K562 (cell line): Measurements from ENCODE around the gene C5orf22. TPM values are rescaled to one million over a fixed set of nuclear protein-coding genes. Genes with fewer than 3 reads are reported as not detected.

Experiments
- ATAC-seq: fragments of 200-7000 bp; cut with Tn5 transposase; 3 replicates; pipeline ENCODE4 v1.9.1; 2020; ENCODE audit warnings: moderate library complexity
- BruUV-seq: library from RNA; stranded (reverse); fragments of 400-500 nt; replicated peaks from 2 replicates; lab custom pipeline; 2021; lab: Mats Ljungman, UMichigan
- CTCF ChIA-PET: fragments of 300-600 bp; formaldehyde crosslinking; extraction: SDS; loops from one replicate; lab custom pipeline; 2021; ENCODE audit warnings: low intra/inter-chr PET ratio; lab: Yijun Ruan, JAX
- POLR2A ChIA-PET: fragments of 300-600, 350-650 bp; sonication (Branson Sonifier 250); formaldehyde crosslinking; extraction: SDS; loops from one replicate; lab custom pipeline; 2021; ENCODE audit warnings: antibody characterized with exemption, inconsistent platforms; lab: Yijun Ruan, JAX
- DNase-seq, 4 experiments: peaks; one replicate each; pipeline versions ENCODE4 v3.0.0 to v3.0.0-alpha.2; 2011 to 2018; ENCODE audit warnings: low spot score in 3 of 4, mixed read lengths in 3 of 4; ENCODE audit errors: extremely low read depth in 1 of 4
- FAIRE-seq: peaks from 2 replicates; lab custom pipeline; 2011; peaks lifted over from hg19 to GRCh38; lab: Jason Lieb, UNC
- H2AFZ ChIP-seq: 2 replicates; pipeline ENCODE4 v1.6.0; 2011; ENCODE audit warnings: low read depth, low read length, control low read depth, inconsistent platforms
- H3K27ac ChIP-seq: fragments of 200-600 bp; 3 replicates; pipeline ENCODE4 v1.8.0; 2011; ENCODE audit warnings: low read depth, mild to moderate bottlenecking, control low read depth, inconsistent platforms, low read length, moderate library complexity, mixed read lengths; ENCODE audit errors: extremely low read depth
- H3K27me3 ChIP-seq, 2 experiments: fragments of 300-600 bp in 1 of 2; 2 replicates in 1 of 2; 3 replicates in 1 of 2; pipeline versions ENCODE4 v1.6.0 to v1.8.0; 2011; ENCODE audit warnings: inconsistent platforms in 2 of 2, low read length in 2 of 2, mild to moderate bottlenecking in 1 of 2, mixed read lengths in 1 of 2, moderate library complexity in 1 of 2; ENCODE audit not compliant: control insufficient read depth in 2 of 2, insufficient read depth in 2 of 2
- H3K36me3 ChIP-seq: fragments of 300-600 bp; 3 replicates; pipeline ENCODE4 v1.8.0; 2011; ENCODE audit warnings: mild to moderate bottlenecking, low read length, inconsistent platforms; ENCODE audit not compliant: control insufficient read depth, insufficient read depth
- H3K4me1 ChIP-seq, 2 experiments: fragments of 200-600 bp in 1 of 2; replicated peaks in 1 of 2; 2 replicates in 1 of 2; 3 replicates in 1 of 2; pipeline versions ENCODE4 v1.5.1 to v1.8.0; 2011; ENCODE audit warnings: inconsistent platforms in 2 of 2, low read length in 2 of 2, mild to moderate bottlenecking in 1 of 2, mixed read lengths in 1 of 2, moderate library complexity in 1 of 2; ENCODE audit not compliant: control insufficient read depth in 2 of 2, insufficient read depth in 2 of 2
- H3K4me2 ChIP-seq: 2 replicates; pipeline ENCODE4 v1.6.1; 2011; ENCODE audit warnings: low read length, control low read depth, inconsistent platforms, mixed read lengths; ENCODE audit not compliant: insufficient read depth
- H3K4me3 ChIP-seq: fragments of 200-600 bp; sonication (generic), shearing (Covaris generic); 2 replicates; pipeline ENCODE4 v1.5.1; 2016; ENCODE audit warnings: control low read depth, inconsistent platforms
- H3K79me2 ChIP-seq: fragments of 200-600 bp; 3 replicates; pipeline ENCODE4 v1.8.0; 2011; ENCODE audit warnings: low read length, inconsistent platforms; ENCODE audit not compliant: control insufficient read depth, insufficient read depth
- H3K9ac ChIP-seq, 2 experiments: 2 replicates each; pipeline versions ENCODE4 v1.6.0 to v1.6.1; 2011; ENCODE audit warnings: low read depth in 2 of 2, low read length in 2 of 2, control low read depth in 1 of 2, inconsistent platforms in 1 of 2, mild to moderate bottlenecking in 1 of 2, mixed read lengths in 1 of 2; ENCODE audit not compliant: insufficient read depth in 1 of 2
- H3K9me1 ChIP-seq: one replicate; pipeline ENCODE4 v1.6.0; 2011; ENCODE audit warnings: inconsistent platforms, mild to moderate bottlenecking, low read length, moderate library complexity; ENCODE audit not compliant: control insufficient read depth, insufficient read depth
- H3K9me3 ChIP-seq: replicated peaks from 2 replicates; pipeline ENCODE4 v1.5.1; 2011; ENCODE audit warnings: low read depth, low read length, inconsistent platforms; ENCODE audit not compliant: control insufficient read depth, insufficient read depth
- H4K20me1 ChIP-seq: replicated peaks from 2 replicates; pipeline ENCODE4 v1.6.1; 2011; ENCODE audit warnings: low read length, inconsistent platforms, mixed read lengths; ENCODE audit not compliant: control insufficient read depth, insufficient read depth
- ASH1L ChIP-seq: fragments of 450-650 bp; IDR thresholded peaks from 2 replicates; pipeline ENCODE4 v1.6.1; 2018; ENCODE audit warnings: borderline replicate concordance, mild to moderate bottlenecking, low read depth; ENCODE audit not compliant: partially characterized antibody
- POLR2B ChIP-seq: fragments of 450-650 bp; IDR thresholded peaks from 2 replicates; pipeline ENCODE4 v1.6.1; 2018; ENCODE audit warnings: low read depth; ENCODE audit not compliant: partially characterized antibody
- SETDB1 ChIP-seq: IDR thresholded peaks from one replicate; pipeline ENCODE4 v1.6.1; 2012; ENCODE audit warnings: low read length, control low read depth, inconsistent platforms
- SIX5 ChIP-seq, 2 experiments: IDR thresholded peaks; 2 replicates each; pipeline ENCODE4 v1.6.1; 2011; ENCODE audit warnings: low read length in 2 of 2, borderline replicate concordance in 1 of 2, low read depth in 1 of 2, mild to moderate bottlenecking in 1 of 2, moderate library complexity in 1 of 2; ENCODE audit not compliant: insufficient read depth in 1 of 2
- WGBS: fragments of 100-300 bp; shearing (Covaris generic); methylation state at CpG from one replicate; pipeline ENCODE4 v1.1.6; 2016; ENCODE audit warnings: low coverage, mixed read lengths; ENCODE audit not compliant: insufficient coverage; ENCODE audit errors: missing lambda C conversion rate; 5-methylcytosine and 5-hydroxymethylcytosine counted together
- in situ Hi-C: fragments of 300-500 bp; cut with MboI; formaldehyde crosslinking; loops from 4 replicates; pipeline ENCODE4 v1.15.0; 2018; ENCODE audit warnings: inconsistent platforms, mixed read lengths
- intact Hi-C: fragments of 100-400 bp; cut with micrococcal nuclease; formaldehyde crosslinking; loops from 2 replicates; pipeline ENCODE4 v1.14.2; 2022
- polyA plus RNA-seq, 8 experiments: library from polyadenylated mRNA; depleted of rRNA in 4 of 8; stranded (reverse) in 5 of 8; unstranded in 3 of 8; fragments of >200 nt; fragmentation: Nextera tagmentation in 2 of 8; fragmentation: Illumina TruSeq in 1 of 8; extraction: Ambion mirVana in 2 of 8; extraction: Trizol in 1 of 8; gene quantifications; 2 replicates each; pipeline versions ENCODE4 v1.2.1 to v1.2.3, GENCODE V29; 2011 to 2014; ENCODE audit warnings: inconsistent platforms in 1 of 8, missing spikeins in 1 of 8
- total RNA-seq, 7 experiments: library from RNA; depleted of rRNA in 6 of 7; stranded (reverse); fragments of >200 nt in 6 of 7; fragmentation: Illumina TruSeq in 2 of 7; extraction: Trizol in 2 of 7; gene quantifications; 2 replicates each; pipeline versions ENCODE4 v1.2.1 to v1.2.3, GENCODE V29; 2011 to 2021; ENCODE audit warnings: low replicate concordance in 1 of 7
- TF ChIP-seq, protein P1 (sequence below), 3 experiments: IDR thresholded peaks in 2 of 3; conservative IDR thresholded peaks in 1 of 3; 2 replicates each; pipeline ENCODE4 v1.5.1; 2011 to 2012; ENCODE audit warnings: low read length in 3 of 3, mild to moderate bottlenecking in 3 of 3, control low read depth in 2 of 3, improper control_type of control experiment in 1 of 3, inconsistent platforms in 1 of 3, low read depth in 1 of 3, mixed read lengths in 1 of 3, moderate library complexity in 1 of 3; ENCODE audit not compliant: insufficient read depth in 2 of 3
- TF ChIP-seq, protein P2 (sequence below): fragments of 250-450 bp; sonication (Bioruptor Pico); IDR thresholded peaks from 2 replicates; pipeline ENCODE4 v1.4.0; 2020; ENCODE audit warnings: mild to moderate bottlenecking, moderate library complexity
- TF ChIP-seq, protein P3 (sequence below): sonication (generic); formaldehyde crosslinking; IDR thresholded peaks from 2 replicates; pipeline ENCODE4 v1.9.0; 2022; ENCODE audit warnings: mild to moderate bottlenecking, missing genetic modification reagents

The C5orf22 gene
- total and polyA plus RNA-seq, 9 of the 15 experiments (the other 6 are each of a cell fraction or from before 2014, with no cell fraction given): 22.7 to 56.7 (median 39.3) TPM

DNA sequence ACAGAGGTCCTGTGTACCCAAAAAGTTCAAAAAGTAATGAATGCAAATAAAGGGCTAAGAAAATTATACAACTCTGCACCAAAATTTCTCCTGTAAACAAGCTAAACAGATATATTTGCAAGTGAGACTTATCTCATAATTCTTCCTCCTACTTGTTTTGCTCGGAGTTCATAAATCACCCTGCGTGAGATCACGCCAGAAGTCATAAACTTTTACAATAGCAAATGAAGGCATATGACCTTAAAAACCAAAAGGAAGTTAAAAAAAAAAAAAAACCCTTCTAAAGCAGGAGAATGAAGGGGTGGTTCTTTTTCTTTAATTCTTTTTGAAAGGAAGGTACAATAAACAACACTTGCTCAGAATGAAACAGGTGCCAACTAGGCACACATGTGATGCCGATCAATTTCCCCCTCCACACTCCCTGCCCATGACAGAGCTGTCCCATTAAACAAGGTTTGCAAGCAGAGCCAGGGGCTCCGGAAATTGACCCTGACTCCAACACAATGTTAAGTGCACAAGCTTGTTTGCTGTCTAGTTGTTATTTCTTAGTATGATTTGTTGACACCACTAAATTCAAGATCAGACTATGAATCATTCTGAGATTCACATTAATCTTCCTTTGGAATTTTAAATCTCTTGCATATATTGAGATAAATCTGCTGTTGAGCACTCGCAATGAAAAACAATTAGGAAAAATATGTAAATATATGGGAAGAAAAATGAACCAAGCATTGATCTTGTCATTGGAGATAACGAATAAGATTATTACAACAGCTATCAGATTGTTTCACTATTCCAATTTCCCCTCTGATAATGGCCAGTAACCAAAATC lies 46.5 kb upstream of the C5orf22 start:
- CTCF ChIA-PET: interaction anchor here (0.5 kb wide), 1 partner anchor 324 kb away, joined by 3 read pairs; no protein-coding TSS in a partner anchor
- POLR2A ChIA-PET: interaction anchor here (2.2 kb wide), 1 partner anchor 10 kb away, joined by 7 read pairs; no protein-coding TSS in a partner anchor
- Histone ChIP-seq H3K36me3 (peaks cover 83% of the 10 kb centered on the region), H3K9ac (no peak overlapping the region), H2AFZ (no peak overlapping the region), H3K9me3 (no peaks in the 10 kb centered on the region), H3K4me1 (no peaks in the 10 kb centered on the region), H4K20me1 (0 out of 2 replicates have a peak, but pooled peaks cover 3% of the 10 kb centered on the region), H3K4me3 (no peak overlapping the region), H3K27me3 (no peaks in the 10 kb centered on the region)
- BruUV-seq: no TSS peak
- in situ Hi-C loops: no loop called here
- TF ChIP-seq POLR2B: no peak
- TF ChIP-seq, all 486 proteins: peak for 0
- Histone ChIP-seq H3K4me2 (no peak overlapping the region), H3K9me1 (no peaks in the 10 kb centered on the region), H3K79me2 (no peaks in the 10 kb centered on the region), H3K27ac (no peak overlapping the region)
- intact Hi-C loops: no loop called here
- ATAC-seq: no peak
- 92% methylated on average over 7 of the region's 7 CpGs for WGBS
- no peak for DNase-seq
- FAIRE-seq: no peak

DNA sequence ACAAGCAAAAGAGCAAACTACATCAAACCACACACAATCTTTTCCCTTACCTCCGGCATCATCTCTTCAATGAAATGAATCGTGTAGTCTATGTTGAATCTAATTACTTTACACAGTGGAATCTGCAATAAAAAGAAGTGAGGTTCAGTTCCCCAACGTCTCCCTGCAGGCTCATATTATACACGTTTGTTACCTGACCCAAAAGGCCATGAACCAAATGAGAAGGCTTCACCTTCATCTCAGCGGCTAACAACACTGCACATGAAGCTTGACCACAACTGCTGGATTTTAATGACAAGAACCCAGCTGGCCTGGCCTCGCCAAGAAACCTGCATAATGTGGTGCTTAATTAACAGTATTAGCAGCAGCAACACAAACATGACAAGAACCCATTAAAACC lies 45.7 kb upstream of the C5orf22 start:
- no peaks in the 10 kb centered on the region for H3K79me2 ChIP-seq
- H3K4me1 ChIP-seq: no peaks in the 10 kb centered on the region
- H2AFZ ChIP-seq: no peak overlapping the region
- no peak overlapping the region for H3K4me2 ChIP-seq
- no peak overlapping the region for H3K27ac ChIP-seq
- DNase-seq: no peak
- in situ Hi-C loops: no loop called here
- ChIA-PET CTCF (no interaction called here), POLR2A (interaction anchor here (2.2 kb wide), 1 partner anchor 9 kb away, joined by 7 read pairs; no protein-coding TSS in a partner anchor)
- H4K20me1 ChIP-seq: 0 out of 2 replicates have a peak, but pooled peaks cover 3% of the 10 kb centered on the region
- WGBS: 87% methylated on average over 6 of the region's 6 CpGs
- peaks cover 83% of the 10 kb centered on the region for H3K36me3 ChIP-seq
- ATAC-seq: no peak
- FAIRE-seq: no peak
- intact Hi-C loops: no loop called here
- no peaks in the 10 kb centered on the region for H3K9me1 ChIP-seq
- H3K4me3 ChIP-seq: no peak overlapping the region
- no peaks in the 10 kb centered on the region for H3K27me3 ChIP-seq
- H3K9me3 ChIP-seq: no peaks in the 10 kb centered on the region
- no peak overlapping the region for H3K9ac ChIP-seq
- BruUV-seq: no TSS peak
- TF ChIP-seq SETDB1: no peak
- TF ChIP-seq, protein P1, sequence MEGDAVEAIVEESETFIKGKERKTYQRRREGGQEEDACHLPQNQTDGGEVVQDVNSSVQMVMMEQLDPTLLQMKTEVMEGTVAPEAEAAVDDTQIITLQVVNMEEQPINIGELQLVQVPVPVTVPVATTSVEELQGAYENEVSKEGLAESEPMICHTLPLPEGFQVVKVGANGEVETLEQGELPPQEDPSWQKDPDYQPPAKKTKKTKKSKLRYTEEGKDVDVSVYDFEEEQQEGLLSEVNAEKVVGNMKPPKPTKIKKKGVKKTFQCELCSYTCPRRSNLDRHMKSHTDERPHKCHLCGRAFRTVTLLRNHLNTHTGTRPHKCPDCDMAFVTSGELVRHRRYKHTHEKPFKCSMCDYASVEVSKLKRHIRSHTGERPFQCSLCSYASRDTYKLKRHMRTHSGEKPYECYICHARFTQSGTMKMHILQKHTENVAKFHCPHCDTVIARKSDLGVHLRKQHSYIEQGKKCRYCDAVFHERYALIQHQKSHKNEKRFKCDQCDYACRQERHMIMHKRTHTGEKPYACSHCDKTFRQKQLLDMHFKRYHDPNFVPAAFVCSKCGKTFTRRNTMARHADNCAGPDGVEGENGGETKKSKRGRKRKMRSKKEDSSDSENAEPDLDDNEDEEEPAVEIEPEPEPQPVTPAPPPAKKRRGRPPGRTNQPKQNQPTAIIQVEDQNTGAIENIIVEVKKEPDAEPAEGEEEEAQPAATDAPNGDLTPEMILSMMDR (IDR thresholded peaks at IDR 0.05 in 2 of 3, conservative IDR thresholded peaks at IDR 0.05 in 1 of 3; ENCODE audit: insufficient read depth in 2 of 3, low read depth in 1 of 3, low read length in 3 of 3): no peak
- no peak for TF ChIP-seq SIX5 (IDR thresholded peaks at IDR 0.05; ENCODE audit: borderline replicate concordance in 1 of 2, insufficient read depth in 1 of 2, low read depth in 1 of 2, low read length in 2 of 2)
- TF ChIP-seq, protein P2, sequence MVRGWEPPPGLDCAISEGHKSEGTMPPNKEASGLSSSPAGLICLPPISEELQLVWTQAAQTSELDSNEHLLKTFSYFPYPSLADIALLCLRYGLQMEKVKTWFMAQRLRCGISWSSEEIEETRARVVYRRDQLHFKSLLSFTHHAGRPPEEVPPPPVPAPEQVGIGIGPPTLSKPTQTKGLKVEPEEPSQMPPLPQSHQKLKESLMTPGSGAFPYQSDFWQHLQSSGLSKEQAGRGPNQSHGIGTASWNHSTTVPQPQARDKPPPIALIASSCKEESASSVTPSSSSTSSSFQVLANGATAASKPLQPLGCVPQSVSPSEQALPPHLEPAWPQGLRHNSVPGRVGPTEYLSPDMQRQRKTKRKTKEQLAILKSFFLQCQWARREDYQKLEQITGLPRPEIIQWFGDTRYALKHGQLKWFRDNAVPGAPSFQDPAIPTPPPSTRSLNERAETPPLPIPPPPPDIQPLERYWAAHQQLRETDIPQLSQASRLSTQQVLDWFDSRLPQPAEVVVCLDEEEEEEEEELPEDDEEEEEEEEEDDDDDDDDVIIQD (CRISPR knock-in tag): no peak
- TF ChIP-seq ASH1L: no peak
- TF ChIP-seq, protein P3, sequence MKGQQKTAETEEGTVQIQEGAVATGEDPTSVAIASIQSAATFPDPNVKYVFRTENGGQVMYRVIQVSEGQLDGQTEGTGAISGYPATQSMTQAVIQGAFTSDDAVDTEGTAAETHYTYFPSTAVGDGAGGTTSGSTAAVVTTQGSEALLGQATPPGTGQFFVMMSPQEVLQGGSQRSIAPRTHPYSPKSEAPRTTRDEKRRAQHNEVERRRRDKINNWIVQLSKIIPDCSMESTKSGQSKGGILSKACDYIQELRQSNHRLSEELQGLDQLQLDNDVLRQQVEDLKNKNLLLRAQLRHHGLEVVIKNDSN (CRISPR knock-in tag): no peak
